22Rv1 (cell line): ENCODE results near the gene SHTN1.

ENCODE experiments used
- H3K27ac ChIP-seq: fragments of 450-650 bp; 2 replicates; pipeline ENCODE4 v1.5.1; 2017
- ZFX ChIP-seq: fragments of 450-650 bp; IDR thresholded peaks from 2 replicates; pipeline ENCODE4 v1.6.1; 2017; ENCODE audit warnings: antibody characterized with exemption, borderline replicate concordance
- TF ChIP-seq, protein P1 (sequence below): fragments of 450-650 bp; IDR thresholded peaks from 2 replicates; pipeline ENCODE4 v1.5.1; 2017; ENCODE audit warnings: mild to moderate bottlenecking

Gene SHTN1

DNA sequence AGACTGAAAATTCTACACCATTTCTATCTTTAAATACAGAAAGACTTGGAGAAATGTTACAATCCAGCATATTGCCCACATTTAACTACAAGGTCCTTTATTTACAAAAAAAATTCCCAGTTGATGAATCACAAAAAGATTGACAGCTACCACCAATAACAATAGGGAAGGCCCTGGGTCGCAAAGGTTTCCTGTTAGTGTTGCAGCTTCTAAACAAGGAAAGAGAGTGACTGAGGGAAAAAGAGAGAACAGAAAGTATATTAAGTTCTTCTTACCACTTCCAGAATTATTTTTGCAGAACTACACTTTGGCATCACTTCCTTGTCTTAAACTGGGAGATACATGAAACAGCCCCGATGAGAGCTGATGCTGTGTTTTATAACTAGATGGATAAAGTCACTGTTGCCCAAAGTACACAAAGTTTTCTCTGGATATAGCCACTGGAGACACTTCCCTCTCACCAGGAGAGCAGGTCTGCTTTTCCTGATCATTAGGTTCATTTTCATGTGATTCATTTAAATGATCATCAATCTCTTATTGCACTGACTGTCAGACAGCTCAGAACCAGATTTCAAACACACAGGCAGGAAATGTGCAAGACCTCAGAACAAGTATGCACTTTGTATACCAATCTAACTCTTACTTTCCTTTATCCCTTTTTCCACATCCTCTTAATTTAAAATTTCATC lies 57.0 kb downstream of the SHTN1 start:
- TF ChIP-seq, protein P1, sequence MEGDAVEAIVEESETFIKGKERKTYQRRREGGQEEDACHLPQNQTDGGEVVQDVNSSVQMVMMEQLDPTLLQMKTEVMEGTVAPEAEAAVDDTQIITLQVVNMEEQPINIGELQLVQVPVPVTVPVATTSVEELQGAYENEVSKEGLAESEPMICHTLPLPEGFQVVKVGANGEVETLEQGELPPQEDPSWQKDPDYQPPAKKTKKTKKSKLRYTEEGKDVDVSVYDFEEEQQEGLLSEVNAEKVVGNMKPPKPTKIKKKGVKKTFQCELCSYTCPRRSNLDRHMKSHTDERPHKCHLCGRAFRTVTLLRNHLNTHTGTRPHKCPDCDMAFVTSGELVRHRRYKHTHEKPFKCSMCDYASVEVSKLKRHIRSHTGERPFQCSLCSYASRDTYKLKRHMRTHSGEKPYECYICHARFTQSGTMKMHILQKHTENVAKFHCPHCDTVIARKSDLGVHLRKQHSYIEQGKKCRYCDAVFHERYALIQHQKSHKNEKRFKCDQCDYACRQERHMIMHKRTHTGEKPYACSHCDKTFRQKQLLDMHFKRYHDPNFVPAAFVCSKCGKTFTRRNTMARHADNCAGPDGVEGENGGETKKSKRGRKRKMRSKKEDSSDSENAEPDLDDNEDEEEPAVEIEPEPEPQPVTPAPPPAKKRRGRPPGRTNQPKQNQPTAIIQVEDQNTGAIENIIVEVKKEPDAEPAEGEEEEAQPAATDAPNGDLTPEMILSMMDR = no peak
- no peak for TF ChIP-seq ZFX

DNA sequence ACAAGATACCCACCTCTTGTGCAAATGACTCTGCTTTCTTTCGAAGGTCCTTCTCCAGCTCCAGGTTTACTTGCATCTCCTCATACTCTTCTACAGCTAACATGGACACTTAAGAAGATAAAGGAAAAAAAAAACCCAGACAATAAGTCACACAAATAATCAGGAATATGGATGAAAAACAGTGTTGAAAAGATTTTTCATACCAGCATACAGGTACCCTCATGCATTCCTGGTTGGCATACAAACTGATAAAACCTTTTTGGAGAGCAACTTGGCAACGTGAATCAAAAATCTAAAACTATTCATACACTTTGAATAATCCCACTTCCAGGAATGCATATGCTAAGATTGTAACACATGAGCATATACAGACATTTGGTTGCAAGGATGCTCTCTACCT lies 60.1 kb downstream of the SHTN1 start:
- no peak overlapping the region for H3K27ac ChIP-seq
- TF ChIP-seq, protein P1 = no peak
- TF ChIP-seq ZFX = no peak

More for the DNA sequence above, 57.0 kb downstream of the SHTN1 start:
- H3K27ac ChIP-seq = no peak overlapping the region; the same call in 1 of the 2 replicates

DNA sequence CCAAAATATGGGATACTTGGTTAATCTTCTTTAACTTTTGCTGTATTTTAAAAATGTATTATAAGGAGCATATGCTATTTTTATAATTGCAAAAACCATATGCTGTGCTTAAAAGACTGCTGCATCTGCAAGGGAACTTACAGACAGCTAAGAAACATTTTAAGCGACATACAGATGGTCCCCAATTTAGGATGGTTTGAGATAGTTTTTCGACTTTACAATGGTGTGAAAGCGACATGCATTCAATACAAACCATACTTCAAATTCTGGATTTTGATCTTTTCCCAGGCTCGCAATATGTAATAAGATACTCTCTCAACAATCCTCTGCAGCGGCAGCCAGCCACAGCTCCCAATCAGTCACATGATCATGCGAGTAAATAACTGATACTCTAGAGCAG lies 73.2 kb downstream of the SHTN1 start:
- TF ChIP-seq, protein P1 = no peak
- no peak for TF ChIP-seq ZFX
- no peak overlapping the region for H3K27ac ChIP-seq

DNA sequence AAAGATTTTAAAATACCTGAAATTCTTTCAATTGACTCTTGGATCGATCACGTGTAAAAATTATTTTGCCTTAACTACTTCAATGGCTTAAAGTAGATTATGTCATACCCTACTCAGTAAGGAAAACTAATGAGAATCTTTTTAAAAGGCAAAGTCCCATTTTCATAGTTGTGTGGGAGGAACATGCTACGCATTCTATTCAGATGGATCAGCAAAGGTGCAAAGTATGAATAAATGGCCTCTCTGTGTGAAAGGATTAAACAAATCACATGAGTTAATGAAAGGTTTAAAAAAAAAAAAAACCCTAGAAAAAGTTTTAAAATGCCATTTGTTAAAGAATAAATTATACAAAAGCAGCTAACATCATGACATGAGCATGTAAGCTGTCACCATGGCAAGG lies 78.6 kb downstream of the SHTN1 start:
- H3K27ac ChIP-seq = no peak overlapping the region
- TF ChIP-seq, protein P1 = no peak

DNA sequence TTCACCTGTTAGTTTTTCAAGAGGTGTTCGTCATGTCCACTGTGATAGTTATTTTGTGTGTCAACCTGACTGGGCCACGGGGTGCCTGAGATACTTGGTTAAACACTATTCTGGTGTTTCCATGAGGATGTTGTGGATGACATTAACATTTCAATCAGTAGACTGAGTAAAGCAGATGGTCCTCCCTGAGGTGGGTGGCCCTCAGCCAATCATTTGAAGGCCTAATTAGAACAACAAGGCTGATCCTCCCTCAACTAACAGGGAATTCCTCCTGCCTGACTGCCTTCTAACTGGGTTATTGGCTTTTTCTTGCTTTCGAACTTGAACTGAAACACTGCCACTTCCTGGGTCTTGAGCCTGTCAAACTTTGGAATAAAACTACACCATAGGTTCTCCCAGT lies 79.9 kb downstream of the SHTN1 start:
- no peak for TF ChIP-seq ZFX
- TF ChIP-seq, protein P1 = no peak
- no peak overlapping the region for H3K27ac ChIP-seq

DNA sequence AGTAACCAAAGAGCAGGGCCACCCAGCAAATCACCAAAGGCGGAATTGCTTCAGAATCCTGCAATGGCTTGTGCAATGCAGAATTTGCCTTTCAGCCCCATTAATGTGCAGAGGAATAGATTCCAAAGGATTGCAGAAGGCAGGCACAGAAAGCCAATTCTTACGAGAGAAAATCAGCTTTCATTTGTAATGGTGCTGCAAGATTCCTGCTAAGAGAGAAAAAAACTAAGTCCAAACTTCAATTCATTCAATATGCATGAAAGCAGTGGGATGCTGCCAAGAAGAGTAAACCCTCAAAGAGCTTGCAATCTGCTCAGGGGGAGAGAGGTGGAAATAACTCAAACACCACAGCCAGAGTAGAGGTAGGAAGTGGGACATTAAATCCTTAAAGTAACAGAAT lies 85.3 kb downstream of the SHTN1 start:
- TF ChIP-seq, protein P1 = no peak
- TF ChIP-seq ZFX = no peak
- no peak overlapping the region for H3K27ac ChIP-seq

DNA sequence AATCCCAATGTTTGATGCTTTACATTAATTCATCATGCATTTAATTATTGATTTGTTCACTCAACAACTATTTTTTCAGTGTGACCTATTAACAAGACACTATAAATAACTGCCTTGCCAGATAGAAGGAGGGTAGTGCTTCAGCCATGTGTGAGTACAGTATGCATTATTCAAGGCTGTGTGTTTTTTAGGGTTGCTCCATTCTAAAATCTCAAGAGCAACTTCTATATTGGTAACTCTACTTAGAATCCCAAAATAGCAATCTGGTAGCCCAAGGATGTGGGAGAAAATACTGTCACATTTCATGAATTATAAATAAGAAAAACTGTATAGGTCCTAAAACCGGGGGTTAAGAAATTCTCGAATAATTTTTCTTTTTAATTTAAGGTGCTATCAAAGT lies 85.8 kb downstream of the SHTN1 start:
- no peak overlapping the region for H3K27ac ChIP-seq
- TF ChIP-seq, protein P1 = no peak
- no peak for TF ChIP-seq ZFX
